SK-N-MC (cell line): ENCODE results near the gene ATXN1.

Experiments
- EZH2 ChIP-seq: fragments of 200-600 bp; sonication (generic); IDR thresholded peaks from one replicate; pipeline ENCODE4 v1.6.1; 2017; ENCODE audit warnings: antibody characterized with exemption
- FOXP2 ChIP-seq: optimal IDR thresholded peaks from 2 replicates; pipeline ENCODE3; 2011; ENCODE audit warnings: mild to moderate bottlenecking, moderate library complexity; ENCODE audit not compliant: insufficient read depth; ENCODE audit errors: extremely low read length, control extremely low read depth
- POLR2AphosphoS5 ChIP-seq: IDR thresholded peaks from 2 replicates; pipeline ENCODE4 v1.6.1; 2012; ENCODE audit warnings: mild to moderate bottlenecking, low read depth, low read length, borderline replicate concordance

- TF ChIP-seq EZH2: no peak
- no peak for TF ChIP-seq POLR2AphosphoS5
- no peak for TF ChIP-seq FOXP2
Measured at GRCh38 chr6:16267428-16268263, 493.6 kb downstream of the ATXN1 start.
